A549 (cell line): ENCODE data around the gene NUDT2. TPM values are rescaled to one million over a fixed set of nuclear protein-coding genes. Genes with fewer than 3 reads are reported as not detected.
"Not testable (repeated sequence)": the region's sequence is repeated elsewhere in the genome, so short reads cannot be mapped to it uniquely, and the experiment has no call there.

Source experiments
- ATAC-seq, 2 experiments: fragments of 200-7000 bp in 1 of 2; fragments of >200 bp in 1 of 2; cut with Nextera tagmentation in 1 of 2; cut with Tn5 transposase in 1 of 2; 3 replicates each; pipeline versions ENCODE4 v1.8.0 to v1.9.1; 2018 to 2020; ENCODE audit warnings: mild to moderate bottlenecking in 1 of 2, moderate library complexity in 1 of 2
- CTCF ChIA-PET: fragments of 300-600 bp; sonication (Branson Sonifier 250); formaldehyde crosslinking; extraction: SDS; loops from one replicate; lab custom pipeline; 2021; ENCODE audit warnings: antibody characterized with exemption, inconsistent platforms; lab: Yijun Ruan, JAX
- POLR2A ChIA-PET: fragments of 350-600 bp; formaldehyde crosslinking; extraction: SDS; loops from one replicate; lab custom pipeline; 2021; ENCODE audit warnings: antibody characterized with exemption, inconsistent platforms; lab: Yijun Ruan, JAX
- DNase-seq, 2 experiments: peaks; one replicate each; pipeline versions ENCODE4 v3.0.0 to v3.0.0-alpha.2; 2011 to 2016; ENCODE audit warnings: low read depth in 1 of 2, low spot score in 1 of 2
- FAIRE-seq: peaks from 2 replicates; lab custom pipeline; 2011; peaks lifted over from hg19 to GRCh38; lab: Jason Lieb, UNC
- H3K27ac ChIP-seq, 2 experiments: fragments of >200 bp; sonication (Bioruptor Twin); formaldehyde crosslinking; 3 replicates each; pipeline ENCODE4 v1.5.1; 2016 to 2017
- H3K4me1 ChIP-seq: fragments of >200 bp; sonication (Bioruptor Twin); formaldehyde crosslinking; 3 replicates; pipeline ENCODE4 v1.6.1; 2016
- H3K4me2 ChIP-seq: fragments of >200 bp; sonication (Bioruptor Twin); formaldehyde crosslinking; 3 replicates; pipeline ENCODE4 v1.6.1; 2016
- H3K4me3 ChIP-seq: fragments of >200 bp; sonication (Bioruptor Twin); formaldehyde crosslinking; 3 replicates; pipeline ENCODE4 v1.5.1; 2016
- H3K9me3 ChIP-seq: fragments of >200 bp; sonication (Bioruptor Twin); formaldehyde crosslinking; 3 replicates; pipeline ENCODE4 v1.6.1; 2016
- BCL3 ChIP-seq: fragments of >200 bp; sonication (Bioruptor Twin); formaldehyde crosslinking; IDR thresholded peaks from 3 replicates; pipeline ENCODE4 v1.6.1; 2016
- CBX8 ChIP-seq: fragments of 200-600 bp; sonication (generic); IDR thresholded peaks from 2 replicates; pipeline ENCODE4 v1.6.1; 2016
- CEBPB ChIP-seq, 2 experiments: fragments of >200 bp in 1 of 2; sonication (Bioruptor Twin) in 1 of 2; formaldehyde crosslinking in 1 of 2; IDR thresholded peaks; 2 replicates each; pipeline ENCODE4 v1.6.1; 2012 to 2016
- CHD2 ChIP-seq: fragments of 150-350 bp; IDR thresholded peaks from 2 replicates; pipeline ENCODE4 v1.6.1; 2014; ENCODE audit warnings: low read length; ENCODE audit not compliant: partially characterized antibody
- CHD4 ChIP-seq: fragments of 200-600 bp; sonication (generic); IDR thresholded peaks from 2 replicates; pipeline ENCODE4 v1.6.1; 2016; ENCODE audit warnings: antibody characterized with exemption, mild to moderate bottlenecking, borderline replicate concordance
- CTCF ChIP-seq: fragments of >200 bp; sonication (Bioruptor Twin); formaldehyde crosslinking; IDR thresholded peaks from 3 replicates; pipeline ENCODE4 v1.5.1; 2016
- EHMT2 ChIP-seq: fragments of 200-600 bp; sonication (generic); IDR thresholded peaks from 2 replicates; pipeline ENCODE4 v1.6.1; 2016; ENCODE audit warnings: antibody characterized with exemption, low read depth, mild to moderate bottlenecking, moderate library complexity
- GATA3 ChIP-seq: IDR thresholded peaks from 2 replicates; pipeline ENCODE4 v1.6.1; 2012; ENCODE audit warnings: borderline replicate concordance
- HES2 ChIP-seq: fragments of >200 bp; sonication (Bioruptor Twin); formaldehyde crosslinking; IDR thresholded peaks from 2 replicates; pipeline ENCODE4 v1.6.1; 2016
- HOXA7 ChIP-seq: fragments of 250-450 bp; sonication (Bioruptor Pico); IDR thresholded peaks from 2 replicates; pipeline ENCODE4 v1.5.0; 2020; ENCODE audit warnings: mild to moderate bottlenecking, moderate library complexity
- HOXB5 ChIP-seq: fragments of 250-450 bp; sonication (Bioruptor Pico); IDR thresholded peaks from 2 replicates; pipeline ENCODE4 v1.5.0; 2020; ENCODE audit warnings: mild to moderate bottlenecking, moderate library complexity
- KDM1A ChIP-seq: fragments of 200-600 bp; sonication (generic); IDR thresholded peaks from 2 replicates; pipeline ENCODE4 v1.6.1; 2016; ENCODE audit warnings: low read depth, mild to moderate bottlenecking
- MAFK ChIP-seq: fragments of 450-650 bp; IDR thresholded peaks from 2 replicates; pipeline ENCODE4 v1.6.1; 2014; ENCODE audit not compliant: partially characterized antibody
- MAZ ChIP-seq: fragments of 150-350 bp; IDR thresholded peaks from 2 replicates; pipeline ENCODE4 v1.6.1; 2014; ENCODE audit warnings: antibody characterized with exemption, low read depth, low read length, borderline replicate concordance
- NPAS2 ChIP-seq: fragments of 250-450 bp; sonication (Bioruptor Pico); IDR thresholded peaks from 2 replicates; pipeline ENCODE4 v1.8.0; 2022; ENCODE audit warnings: mild to moderate bottlenecking, moderate library complexity, borderline replicate concordance
- PBX3 ChIP-seq: IDR thresholded peaks from 2 replicates; pipeline ENCODE4 v1.6.1; 2012
- RAD21 ChIP-seq, 2 experiments: fragments of >200 bp in 1 of 2; sonication (Bioruptor Twin) in 1 of 2; formaldehyde crosslinking in 1 of 2; IDR thresholded peaks in 1 of 2; conservative IDR thresholded peaks in 1 of 2; 2 replicates in 1 of 2; 3 replicates in 1 of 2; pipeline ENCODE4 v1.6.1; 2012 to 2018; ENCODE audit warnings: inconsistent platforms in 1 of 2
- RFX5 ChIP-seq: fragments of 450-650 bp; IDR thresholded peaks from 2 replicates; pipeline ENCODE4 v1.7.1; 2014; ENCODE audit warnings: antibody characterized with exemption, mild to moderate bottlenecking, moderate library complexity
- SREBF2 ChIP-seq: fragments of 450-650 bp; IDR thresholded peaks from 2 replicates; pipeline ENCODE4 v1.6.1; 2014; ENCODE audit warnings: mild to moderate bottlenecking, moderate library complexity
- ZC3H11A ChIP-seq: fragments of 450-650 bp; IDR thresholded peaks from 2 replicates; pipeline ENCODE4 v1.6.1; 2014; ENCODE audit warnings: antibody characterized with exemption, mild to moderate bottlenecking
- ZNF302 ChIP-seq: fragments of 250-450 bp; sonication (Bioruptor Pico); IDR thresholded peaks from 2 replicates; pipeline ENCODE4 v1.9.0; 2021; ENCODE audit warnings: inconsistent platforms, mild to moderate bottlenecking, moderate library complexity
- WGBS: methylation state at CpG from one replicate; pipeline ENCODE4 v1.1.6; 2017; ENCODE audit errors: missing lambda C conversion rate; 5-methylcytosine and 5-hydroxymethylcytosine counted together
- polyA plus RNA-seq, 4 experiments: library from polyadenylated mRNA; depleted of rRNA in 3 of 4; stranded (reverse); fragments of >200 nt; fragmentation: RNase III in 1 of 4; extraction: RNeasy Plus Mini Kit Qiagen cat#74134 plus additional on column Dnase treatment in 1 of 4; gene quantifications; 2 replicates in 3 of 4; 3 replicates in 1 of 4; pipeline ENCODE4 v1.2.3, GENCODE V29; 2011 to 2017

NUDT2 gene
- polyA plus RNA-seq, 2 of the 4 experiments (the other 2 are of a cell fraction), result 25.5 to 26.4 TPM

GRCh38 chr9:34291423-34291822, 37.9 kb upstream of the NUDT2 start:
- Histone ChIP-seq H3K27ac (no peak overlapping the region), H3K9me3 (no peaks in the 10 kb centered on the region), H3K4me2 (no peak overlapping the region), H3K4me3 (no peak overlapping the region), H3K4me1 (no peaks in the 10 kb centered on the region)
- ATAC-seq (no peak), DNase-seq (no peak), FAIRE-seq (no peak)
- WGBS, result 88% methylated on average over 2 of the region's 2 CpGs
- CTCF ChIA-PET, result interaction anchor here (0.6 to 1.6 kb wide), 4 partner anchors 25 to 321 kb away, joined by 3 to 4 read pairs (median 3); no protein-coding TSS in a partner anchor
- TF ChIP-seq PBX3 (no peak), HOXB5 (no peak), CBX8 (no peak), RAD21 (conservative IDR thresholded peaks at IDR 0.05 in 1 of 2, IDR thresholded peaks at IDR 0.05 in 1 of 2) (no peak), ZNF302 (CRISPR knock-in tag) (no peak), NPAS2 (CRISPR knock-in tag) (no peak), BCL3 (no peak), ZC3H11A (no peak), RFX5 (no peak), HES2 (no peak)
- POLR2A ChIA-PET, result interaction anchor here (0.6 kb wide), 1 partner anchor 89 kb away, joined by 3 read pairs; no protein-coding TSS in a partner anchor

- H3K27ac ChIP-seq, result no peak overlapping the region
- H3K4me1 ChIP-seq, result no peaks in the 10 kb centered on the region
- no peaks in the 10 kb centered on the region for H3K9me3 ChIP-seq
- POLR2A ChIA-PET, result no interaction called here
- H3K4me2 ChIP-seq, result no peak overlapping the region
- DNase-seq, result no peak
- CTCF ChIA-PET, result interaction anchor here (0.9 kb wide), 1 partner anchor 14 kb away, joined by 5 read pairs; no protein-coding TSS in a partner anchor
- FAIRE-seq, result no peak
- no peak for ATAC-seq
- no peak overlapping the region for H3K4me3 ChIP-seq
- 91% methylated on average over 2 of the region's 2 CpGs for WGBS
- TF ChIP-seq ZC3H11A (no peak), CHD2 (no peak), GATA3 (no peak), HOXA7 (no peak)
- TF ChIP-seq, all 56 proteins: peak for 0
Measured at GRCh38 chr9:34292552-34292951, 36.8 kb upstream of the NUDT2 start.

- 80% methylated on average over 7 of the region's 7 CpGs for WGBS
- ATAC-seq, H3K4me1 ChIP-seq, H3K9me3 ChIP-seq, FAIRE-seq, H3K4me3 ChIP-seq, POLR2A ChIA-PET, DNase-seq, H3K27ac ChIP-seq, H3K4me2 ChIP-seq: not testable (repeated sequence)
- CTCF ChIA-PET, result interaction anchor here (1.4 kb wide), 1 partner anchor 48 kb away, joined by 9 read pairs; no protein-coding TSS in a partner anchor
Measured at GRCh38 chr9:34301064-34301463, 28.3 kb upstream of the NUDT2 start.

- DNase-seq, ATAC-seq, FAIRE-seq, POLR2A ChIA-PET, H3K4me1 ChIP-seq, H3K9me3 ChIP-seq, H3K27ac ChIP-seq, H3K4me2 ChIP-seq, H3K4me3 ChIP-seq: not testable (repeated sequence)
- WGBS, result 97% methylated on average over 3 of the region's 3 CpGs
- CTCF ChIA-PET, result interaction anchor here (0.6 to 1.3 kb wide), 2 partner anchors 22 to 38 kb away, joined by 3 to 4 read pairs; no protein-coding TSS in a partner anchor
Measured at GRCh38 chr9:34308316-34308715, 21.1 kb upstream of the NUDT2 start.

- no peaks in the 10 kb centered on the region for H3K9me3 ChIP-seq
- DNase-seq, result no peak
- CTCF ChIA-PET, result interaction anchor here (0.6 kb wide), 1 partner anchor 8 kb away, joined by 3 read pairs; no protein-coding TSS in a partner anchor
- no peak for TF ChIP-seq EHMT2
- no peak for TF ChIP-seq CHD4
- TF ChIP-seq MAZ, result no peak
- TF ChIP-seq RFX5, result no peak
- TF ChIP-seq MAFK, result no peak
- no peak for TF ChIP-seq NPAS2 (CRISPR knock-in tag)
- no peak for TF ChIP-seq CBX8
- no peak for TF ChIP-seq KDM1A
- TF ChIP-seq CTCF, result no peak
- TF ChIP-seq CEBPB (IDR thresholded peaks at IDR 0.05), result no peak
- no peak for TF ChIP-seq SREBF2
- TF ChIP-seq BCL3, result no peak
- no peak overlapping the region for H3K27ac ChIP-seq
- H3K4me3 ChIP-seq, result no peak overlapping the region
- FAIRE-seq, result no peak
- POLR2A ChIA-PET, result no interaction called here
- WGBS, result 98% methylated on average over 1 of the region's 1 CpG
- peaks cover 7% of the 10 kb centered on the region; the same call in 1 of the 3 replicates for H3K4me1 ChIP-seq
- H3K4me2 ChIP-seq, result no peak overlapping the region
- no peak for ATAC-seq
Measured at GRCh38 chr9:34310215-34310614, 19.2 kb upstream of the NUDT2 start.
